OCI-LY3 (cell line): ENCODE measurements around the gene GNG12.

ENCODE experiments used
- CTCF ChIP-seq: fragments of 200-600, 300-600 bp; sonication (generic); IDR thresholded peaks from 2 replicates; pipeline ENCODE4 v1.5.1; 2014; ENCODE audit warnings: antibody characterized with exemption, low read length, low read depth
- EZH2phosphoT487 ChIP-seq: fragments of 200-600 bp; shearing (Covaris generic); IDR thresholded peaks from 2 replicates; pipeline ENCODE4 v1.6.1; 2018; ENCODE audit warnings: antibody characterized with exemption, mixed run types, low read depth

DNA sequence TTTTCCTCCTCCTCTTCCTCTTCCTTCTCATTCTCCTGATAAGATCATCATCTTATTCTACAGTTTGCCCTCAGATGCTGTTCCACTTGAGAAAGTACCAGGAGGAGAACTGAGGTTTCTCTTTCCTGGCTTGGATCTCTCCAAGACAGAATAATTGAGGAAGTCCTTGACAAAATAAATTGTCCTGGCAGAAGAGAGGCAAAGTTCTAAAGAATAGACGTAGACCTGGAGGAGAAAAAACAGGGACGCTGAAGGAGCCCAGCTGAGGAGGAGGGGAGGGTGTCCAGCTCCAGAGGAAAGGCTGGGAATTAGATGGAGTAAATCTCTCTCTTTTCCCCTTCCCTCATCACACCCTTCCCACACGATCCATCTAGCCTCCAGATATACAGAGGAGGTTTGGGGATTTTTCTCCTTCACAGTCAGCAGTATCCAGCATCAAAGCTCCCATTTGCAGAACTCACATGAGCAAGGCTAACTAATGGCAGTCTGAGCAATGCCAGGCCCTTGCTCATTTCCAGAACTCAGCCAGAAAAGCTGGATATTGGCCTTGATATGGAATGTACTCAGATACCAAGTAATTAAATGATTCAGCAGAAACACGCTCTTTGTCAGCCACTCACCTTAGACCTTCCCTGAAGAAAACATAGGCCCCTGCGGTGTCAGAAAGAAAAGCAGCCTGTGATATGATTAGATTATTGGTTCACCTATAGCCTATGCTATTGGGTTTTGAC, 5.1 kb upstream of the GNG12 start:
- no peak for TF ChIP-seq CTCF
- TF ChIP-seq EZH2phosphoT487: no peak
